MCF 10A (cell line): Measurements from ENCODE around the gene TCEA2. TPM values are rescaled to one million over a fixed set of nuclear protein-coding genes. Genes with fewer than 3 reads are reported as not detected.

Experiments
- BruUV-seq: library from RNA; stranded (reverse); fragments of 400-500 nt; replicated peaks from 2 replicates; lab custom pipeline; 2021; lab: Mats Ljungman, UMichigan
- CTCF ChIA-PET: fragments of 300-600 bp; sonication (Branson Sonifier 250); formaldehyde crosslinking; extraction: SDS; loops from one replicate; lab custom pipeline; 2021; ENCODE audit warnings: antibody characterized with exemption, inconsistent platforms; lab: Yijun Ruan, JAX
- POLR2A ChIA-PET: fragments of 300-600, 350-650 bp; sonication (Branson Sonifier 250); formaldehyde crosslinking; extraction: SDS; loops from one replicate; lab custom pipeline; 2020; ENCODE audit warnings: antibody characterized with exemption, inconsistent platforms; lab: Yijun Ruan, JAX
- DNase-seq: peaks from one replicate; pipeline ENCODE4 v3.0.0-alpha.2; 2018; ENCODE audit not compliant: unreplicated experiment
- H3K27ac Mint-ChIP-seq: one replicate; pipeline ENCODE4 v1.8.0; 2022; ENCODE audit warnings: mild to moderate bottlenecking, low read depth, mixed read lengths; ENCODE audit not compliant: unreplicated experiment
- H3K27me3 Mint-ChIP-seq: one replicate; pipeline ENCODE4 v1.8.0; 2022; ENCODE audit warnings: mixed read lengths; ENCODE audit not compliant: insufficient read depth, unreplicated experiment
- H3K36me3 Mint-ChIP-seq: one replicate; pipeline ENCODE4 v1.8.0; 2022; ENCODE audit warnings: mild to moderate bottlenecking, moderate library complexity, mixed read lengths; ENCODE audit not compliant: insufficient read depth, unreplicated experiment
- H3K4me1 Mint-ChIP-seq: one replicate; pipeline ENCODE4 v1.8.0; 2022; ENCODE audit warnings: mixed read lengths; ENCODE audit not compliant: insufficient read depth, unreplicated experiment
- H3K4me3 Mint-ChIP-seq: one replicate; pipeline ENCODE4 v1.8.0; 2022; ENCODE audit warnings: mild to moderate bottlenecking, moderate library complexity, mixed read lengths; ENCODE audit not compliant: unreplicated experiment
- H3K9me3 Mint-ChIP-seq: one replicate; pipeline ENCODE4 v1.8.0; 2022; ENCODE audit warnings: mixed read lengths; ENCODE audit not compliant: unreplicated experiment
- CTCF ChIP-seq: fragments of 200-600 bp; IDR thresholded peaks from one replicate; pipeline ENCODE4 v1.8.0; 2022; ENCODE audit warnings: antibody characterized with exemption, mild to moderate bottlenecking; ENCODE audit not compliant: unreplicated experiment
- intact Hi-C: fragments of 100-400 bp; cut with micrococcal nuclease; formaldehyde crosslinking; loops from 2 replicates; pipeline ENCODE4 v1.14.1; 2022
- total RNA-seq: library from RNA; stranded (reverse); gene quantifications from 2 replicates; pipeline ENCODE4 v1.2.3, GENCODE V29; 2022

The TCEA2 gene
- total RNA-seq, 1 experiment from 2014 or later = 30.8 TPM

DNA sequence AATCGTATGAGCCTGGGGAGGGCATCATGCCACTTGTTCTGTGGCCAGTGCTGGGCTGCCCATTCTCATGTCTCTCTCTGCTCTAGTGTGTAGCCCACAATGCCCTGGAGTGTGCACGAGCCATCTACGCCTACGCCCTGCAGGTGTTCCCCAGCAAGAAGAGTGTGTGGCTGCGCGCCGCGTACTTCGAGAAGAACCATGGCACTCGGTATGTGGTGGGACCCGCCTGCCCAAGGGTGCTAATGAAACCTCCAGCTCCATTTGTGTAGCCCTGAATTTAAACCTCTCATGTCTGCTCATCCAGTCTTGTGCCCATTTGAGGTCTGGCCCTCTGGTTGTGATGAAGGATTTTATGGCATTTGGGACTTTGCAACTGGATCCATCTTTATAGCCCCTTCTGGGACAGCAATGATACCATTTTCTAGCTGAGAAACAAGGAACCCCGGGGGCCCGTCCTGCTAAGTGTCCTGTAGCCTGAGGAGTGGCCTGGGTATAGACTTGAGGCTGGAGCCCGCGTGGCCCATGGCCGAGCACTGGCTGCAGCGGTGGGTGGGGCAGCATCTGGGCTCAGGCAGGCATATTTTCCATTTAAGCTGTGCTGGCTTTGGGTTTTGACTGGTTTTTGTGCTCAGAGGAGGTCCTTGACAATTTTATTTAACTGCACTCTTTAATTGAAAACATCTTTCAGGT, 40.2 kb upstream of the TCEA2 start:
- Mint-ChIP-seq H3K36me3 (peaks cover 84% of the 10 kb centered on the region), H3K27me3 (no peaks in the 10 kb centered on the region), H3K4me3 (no peak overlapping the region), H3K27ac (no peak overlapping the region), H3K4me1 (no peaks in the 10 kb centered on the region), H3K9me3 (no peaks in the 10 kb centered on the region)
- no TSS peak for BruUV-seq
- CTCF ChIA-PET = interaction anchor here (1.2 to 1.5 kb wide), 2 partner anchors 16 to 97 kb away, joined by 3 to 5 read pairs; no protein-coding TSS in a partner anchor
- TF ChIP-seq CTCF = no peak
- POLR2A ChIA-PET = no interaction called here
- no peak for DNase-seq
- intact Hi-C loops = no loop called here

DNA sequence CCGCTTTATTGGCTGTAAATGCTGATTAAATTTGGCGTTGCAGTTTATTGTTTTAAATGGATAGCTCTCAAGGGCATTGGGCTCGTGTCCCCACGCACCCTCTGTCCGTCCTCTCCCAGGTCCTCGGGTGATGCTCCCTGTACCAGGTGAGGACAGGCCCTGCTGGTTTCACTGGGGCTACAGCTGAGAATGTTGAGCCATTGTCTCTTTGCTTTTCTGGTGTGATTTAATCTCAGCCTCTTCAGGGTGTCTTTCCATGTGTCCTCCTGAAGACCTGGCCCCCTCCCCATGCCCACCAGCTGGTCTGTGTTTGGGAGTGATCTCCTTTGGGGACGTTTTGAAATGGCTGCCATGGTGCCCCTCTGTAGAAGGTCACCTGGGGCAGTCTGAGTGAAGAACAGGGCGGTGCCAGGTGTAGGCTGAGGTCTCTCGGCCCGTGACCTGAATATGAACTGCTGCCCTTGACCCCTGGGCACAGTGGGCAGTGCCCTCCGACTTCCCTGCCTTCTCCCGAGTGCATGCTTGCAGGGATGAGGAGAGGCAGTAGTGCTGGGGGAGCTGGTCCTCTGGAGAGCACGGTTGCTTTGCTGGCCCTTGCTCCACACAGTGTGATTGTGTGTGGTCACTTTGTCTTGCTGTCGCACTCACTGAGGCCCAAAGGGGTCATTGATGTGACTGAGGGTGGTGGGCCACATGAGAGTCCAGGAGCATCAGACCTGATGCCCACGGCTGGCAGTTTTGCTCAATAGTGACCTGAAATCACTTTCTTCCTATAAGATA, 39.4 kb upstream of the TCEA2 start:
- ChIA-PET CTCF (interaction anchor here (1.2 kb wide), 1 partner anchor 96 kb away, joined by 3 read pairs; no protein-coding TSS in a partner anchor), POLR2A (no interaction called here)
- BruUV-seq = no TSS peak
- Mint-ChIP-seq H3K36me3 (peaks cover 84% of the 10 kb centered on the region), H3K27me3 (no peaks in the 10 kb centered on the region), H3K4me3 (no peak overlapping the region), H3K9me3 (no peaks in the 10 kb centered on the region), H3K27ac (no peak overlapping the region), H3K4me1 (no peaks in the 10 kb centered on the region)
- no peak for DNase-seq
- intact Hi-C loops = no loop called here
- TF ChIP-seq CTCF = no peak

GRCh38 chr20:64024141-64024990, 38.6 kb upstream of the TCEA2 start:
- H3K36me3 Mint-ChIP-seq = peaks cover 84% of the 10 kb centered on the region

More at GRCh38 chr20:64024141-64024990, 38.6 kb upstream of the TCEA2 start:
- no peak for DNase-seq
- TF ChIP-seq CTCF = no peak
- H3K4me1 Mint-ChIP-seq = no peaks in the 10 kb centered on the region
- no TSS peak for BruUV-seq
- intact Hi-C loops = no loop called here
- H3K9me3 Mint-ChIP-seq = no peaks in the 10 kb centered on the region
- ChIA-PET CTCF (interaction anchor here (0.6 to 1.5 kb wide), 3 partner anchors 14 to 41 kb away, joined by 3 to 10 read pairs (median 3); no protein-coding TSS in a partner anchor), POLR2A (interaction anchor here (1.0 kb wide), 1 partner anchor 55 kb away, joined by 4 read pairs; the partner anchor contains the start of genes OPRL1 and RGS19)
- H3K27me3 Mint-ChIP-seq = no peaks in the 10 kb centered on the region
- H3K27ac Mint-ChIP-seq = no peak overlapping the region
- no peak overlapping the region for H3K4me3 Mint-ChIP-seq
